ENCODE measurements around the gene KRTAP22-2.

Gene KRTAP22-2

DNA sequence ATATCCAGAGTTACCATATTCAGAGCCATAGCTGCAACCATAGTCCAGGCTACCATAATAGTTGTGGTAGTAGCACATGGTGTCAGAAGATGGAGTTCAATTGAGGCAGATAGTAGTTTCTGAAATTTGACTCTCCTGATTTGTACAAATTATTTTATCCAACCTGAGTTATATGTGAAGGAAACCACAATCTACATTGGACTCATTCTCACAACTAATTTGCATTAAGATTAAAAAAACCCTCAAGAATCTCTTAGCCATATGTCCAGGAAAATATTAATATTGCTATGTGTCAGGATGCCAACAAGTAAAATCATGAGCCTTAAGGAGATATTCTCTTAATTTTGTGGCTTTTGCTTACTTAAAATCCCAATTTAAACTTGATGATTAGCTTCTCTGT lies at the start of gene KRTAP22-2:
KRTAP22-2 (minus strand) TSS at position 101 of the 400 bp plus-strand sequence.
- no peak for DNase-seq

DNA sequence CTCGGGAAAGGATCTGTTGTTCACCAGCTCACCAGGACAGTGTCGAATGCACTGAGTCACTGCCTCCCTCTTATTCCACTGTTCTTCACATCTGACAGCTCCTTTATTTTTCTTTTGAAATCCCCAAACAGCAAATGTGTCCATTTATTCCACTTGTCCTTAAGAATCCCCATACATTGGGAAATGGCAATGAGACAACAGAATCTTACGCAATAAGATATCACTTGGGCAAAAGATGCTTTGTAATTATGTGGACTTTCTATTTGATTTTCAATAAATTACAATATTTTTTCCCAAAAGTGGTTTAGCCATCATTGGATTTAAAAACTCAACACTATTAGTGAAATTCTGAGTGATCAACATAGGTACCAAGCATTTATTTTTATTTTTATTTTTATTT lies 48.5 kb upstream of the KRTAP22-2 start:
- no peak for DNase-seq

DNA sequence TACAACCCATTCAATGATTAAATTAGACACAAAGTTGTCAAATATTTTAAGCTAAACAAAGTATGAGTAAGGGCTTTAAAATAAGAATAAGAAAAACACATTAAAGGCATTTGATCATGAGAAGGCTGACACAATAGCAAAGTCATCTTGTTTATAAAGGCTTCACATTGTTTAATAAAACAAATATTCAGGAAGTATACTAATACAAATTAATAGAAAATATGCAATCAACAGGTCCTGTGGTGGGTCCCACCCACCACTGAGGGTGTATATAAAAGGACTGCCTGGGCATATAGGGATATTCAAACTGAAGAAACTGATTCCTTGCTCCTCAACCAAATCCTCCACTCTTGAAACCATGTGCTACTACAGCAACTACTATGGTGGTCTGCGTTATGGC lies 44.7 kb upstream of the KRTAP22-2 start, which contains the start of gene KRTAP20-2:
KRTAP20-2 (plus strand) TSS at position 301 of the 400 bp plus-strand sequence; CDS start at position 359, 58 bp downstream.
- DNase-seq = no peak

DNA sequence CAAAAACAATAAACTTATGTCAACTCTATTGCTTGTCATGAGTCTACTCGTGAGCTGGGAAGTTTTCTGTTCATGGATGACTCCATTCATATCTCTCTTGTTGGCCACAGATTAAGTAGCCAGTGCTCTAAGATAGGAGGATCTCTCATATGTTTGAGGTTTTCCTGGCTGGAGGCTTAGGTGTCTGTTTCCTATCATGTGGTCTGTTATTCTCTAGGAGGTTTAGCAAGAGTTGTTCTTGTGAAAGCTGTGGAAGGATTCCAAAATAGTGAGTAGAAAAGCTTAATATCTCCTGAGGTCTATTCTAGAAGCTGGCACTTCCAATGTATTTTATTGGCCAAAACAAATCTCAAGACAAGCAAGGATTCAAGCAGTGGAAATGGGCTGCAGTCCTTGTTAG lies 39.0 kb upstream of the KRTAP22-2 start:
- no peak for DNase-seq

DNA sequence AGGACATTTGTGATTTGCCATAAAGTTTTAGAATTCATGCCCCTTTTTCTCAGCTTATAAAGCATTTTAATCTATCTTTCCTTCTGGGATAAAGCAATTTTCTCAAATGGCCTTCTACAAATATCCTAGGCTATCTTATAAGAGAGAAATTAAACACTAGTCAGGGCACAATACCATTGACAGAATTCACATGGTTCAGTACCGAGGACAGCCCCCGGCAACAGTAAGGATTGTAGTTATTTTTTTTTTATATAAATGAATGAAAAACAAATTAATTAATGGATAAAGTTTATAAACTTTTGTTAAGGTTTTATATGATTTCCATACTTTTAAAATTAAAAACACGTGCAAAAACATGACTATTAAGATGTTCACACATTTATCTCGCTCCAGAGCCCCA lies 37.9 kb upstream of the KRTAP22-2 start:
- DNase-seq = no peak

DNA sequence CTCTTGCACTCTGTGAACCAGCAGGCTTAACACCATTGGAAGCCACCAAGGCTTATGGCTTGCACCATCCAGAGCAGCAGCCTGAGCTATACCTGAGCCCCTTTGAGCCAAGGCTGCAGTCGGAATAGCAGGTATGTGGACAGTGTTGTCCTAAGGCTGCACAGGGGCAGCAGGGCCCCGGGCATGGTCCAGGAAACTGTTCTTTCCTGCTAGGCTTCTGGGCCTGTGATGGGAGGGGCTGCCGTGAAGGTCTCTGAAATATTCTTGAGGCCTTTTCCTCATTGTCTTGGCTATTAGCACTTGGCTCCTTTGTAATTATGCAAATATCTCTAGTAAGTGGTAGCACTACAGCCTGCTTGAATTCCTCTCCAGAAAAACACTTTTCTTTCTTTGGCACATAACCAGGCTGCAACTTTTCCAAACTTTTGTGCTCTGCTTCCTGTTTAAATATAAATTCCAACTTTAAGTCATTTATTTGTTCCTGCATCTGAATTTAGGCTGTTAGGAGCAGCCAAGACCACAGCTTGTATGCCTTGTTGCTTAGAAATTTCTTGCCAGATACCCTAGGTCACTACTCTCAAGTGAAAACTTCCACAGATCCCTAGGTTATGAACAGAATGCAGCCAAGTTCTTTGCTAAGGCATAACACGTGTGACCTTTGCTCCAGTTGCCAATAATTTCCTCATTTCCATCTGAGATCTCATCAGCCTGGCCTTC lies 35.4 kb upstream of the KRTAP22-2 start:
- no peak for DNase-seq

DNA sequence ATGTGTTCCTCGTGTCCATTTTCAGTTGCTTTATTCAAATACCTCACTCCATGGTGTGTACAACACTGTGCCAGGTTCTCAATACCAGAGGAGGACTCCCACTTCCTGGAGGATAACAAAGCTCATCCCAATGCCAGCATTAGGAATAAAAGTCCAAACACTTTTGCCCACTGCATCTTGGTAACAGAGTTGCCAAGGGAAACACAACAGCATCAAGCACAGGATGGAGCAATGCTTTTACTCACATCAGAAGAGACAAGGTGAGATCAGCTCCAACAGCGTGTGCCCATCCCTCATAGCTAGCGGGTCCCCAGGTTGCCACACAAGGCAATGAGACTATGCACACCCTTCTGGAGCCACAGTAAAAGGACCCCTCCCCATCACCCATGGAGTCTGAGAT lies 33.2 kb upstream of the KRTAP22-2 start:
- no peak for DNase-seq

DNA sequence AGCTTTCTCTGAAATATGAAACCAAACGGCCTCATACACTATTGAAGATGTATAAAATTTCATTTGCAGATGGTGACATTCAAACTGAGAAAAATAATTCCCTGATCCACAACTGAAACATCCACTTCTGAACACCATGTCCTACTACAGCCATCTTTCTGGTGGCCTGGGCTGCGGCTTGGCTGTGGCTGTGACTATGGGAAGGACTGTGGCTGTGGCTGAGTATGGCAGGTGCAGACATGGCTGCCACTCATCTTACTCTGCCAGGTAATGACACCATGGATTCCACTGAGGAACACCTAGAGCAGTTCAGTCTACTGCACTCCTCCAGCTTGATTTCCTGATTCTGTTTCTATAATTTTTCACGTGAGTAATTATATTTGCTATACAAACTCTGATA lies 30.3 kb upstream of the KRTAP22-2 start, which contains the start of gene KRTAP20-4:
KRTAP20-4 (plus strand) TSS at position 106 of the 400 bp plus-strand sequence.
- no peak for DNase-seq

DNA sequence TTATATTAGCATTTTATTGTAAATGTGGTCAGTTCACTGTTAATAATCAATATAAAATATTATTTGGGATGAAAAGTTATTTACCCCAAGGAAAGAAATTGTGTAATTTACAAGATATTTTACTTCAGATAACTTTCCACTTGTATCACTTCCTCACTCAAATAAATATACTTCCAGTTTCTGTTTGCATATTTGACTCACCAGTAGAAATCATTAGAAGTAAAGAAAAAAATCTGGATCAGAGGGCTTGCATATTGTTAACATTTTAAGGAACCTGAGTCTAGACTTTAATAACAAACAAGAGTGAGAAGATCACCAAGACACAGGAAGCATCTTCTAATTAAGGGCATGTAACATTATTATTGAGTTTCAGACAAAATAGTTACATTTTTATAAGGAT lies 29.9 kb upstream of the KRTAP22-2 start:
- DNase-seq = no peak

DNA sequence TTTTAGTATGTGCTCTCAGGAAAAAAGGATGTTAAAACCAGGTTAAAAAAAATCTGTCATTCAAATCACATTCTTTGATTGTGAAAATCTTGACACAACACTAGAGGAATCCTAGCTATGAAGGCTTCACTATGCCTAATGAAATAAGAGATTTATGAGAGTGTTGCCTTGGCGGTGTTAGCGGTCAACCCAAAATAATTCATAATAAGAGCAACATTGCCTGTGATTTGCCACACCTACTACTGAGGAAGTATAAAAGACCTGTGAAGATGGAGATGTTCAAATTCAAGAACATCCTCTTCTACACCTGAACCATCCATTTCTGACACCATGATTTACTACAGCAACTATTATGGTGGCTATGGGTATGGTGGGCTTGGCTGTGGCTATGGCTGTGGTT lies 25.9 kb upstream of the KRTAP22-2 start, which contains the start of gene KRTAP20-1:
KRTAP20-1 (plus strand) TSS at position 301 of the 400 bp plus-strand sequence; CDS start at position 331, 30 bp downstream.
- DNase-seq = no peak

DNA sequence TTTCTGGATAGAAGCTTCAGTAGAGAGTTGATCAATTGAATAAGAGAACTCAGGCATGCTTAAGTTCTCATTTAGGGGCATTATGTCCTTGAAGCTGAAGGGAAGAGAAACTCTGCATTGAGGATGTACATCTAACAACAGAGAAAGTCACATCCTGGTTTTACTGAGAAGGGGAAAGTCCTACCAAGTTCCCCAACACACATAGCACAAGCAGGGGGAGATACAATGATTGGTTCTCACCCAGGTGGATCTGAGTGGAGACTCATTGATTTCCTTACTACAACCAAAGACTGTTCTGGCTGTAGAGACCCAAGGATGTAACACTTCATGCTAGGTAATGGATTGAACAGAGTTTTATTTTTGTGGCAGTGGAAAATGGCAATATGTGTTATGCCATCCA lies 25.0 kb upstream of the KRTAP22-2 start:
- DNase-seq = no peak

DNA sequence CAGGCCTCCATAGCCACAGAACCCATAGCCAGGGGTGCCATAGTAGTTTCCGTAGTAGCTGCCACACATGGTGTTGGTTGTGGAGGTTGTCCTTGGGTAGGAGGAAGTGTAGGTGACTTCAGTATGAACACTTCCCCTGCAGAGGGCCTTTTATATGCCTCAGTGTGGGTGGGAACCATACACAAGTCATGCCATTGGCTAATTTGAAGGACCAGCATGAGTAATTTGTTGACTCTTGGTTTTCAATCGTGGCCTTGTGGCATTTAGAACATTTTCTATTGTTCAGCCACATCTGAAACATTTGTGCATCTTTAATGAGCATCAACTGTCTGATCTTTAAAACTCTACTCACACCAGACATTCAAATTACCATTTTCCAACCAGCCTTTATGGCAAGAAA lies 23.6 kb upstream of the KRTAP22-2 start, which contains the start of gene KRTAP6-1:
KRTAP6-1 (minus strand) TSS at position 95 of the 400 bp plus-strand sequence; CDS start at position 69, 26 bp downstream.
- DNase-seq = no peak

DNA sequence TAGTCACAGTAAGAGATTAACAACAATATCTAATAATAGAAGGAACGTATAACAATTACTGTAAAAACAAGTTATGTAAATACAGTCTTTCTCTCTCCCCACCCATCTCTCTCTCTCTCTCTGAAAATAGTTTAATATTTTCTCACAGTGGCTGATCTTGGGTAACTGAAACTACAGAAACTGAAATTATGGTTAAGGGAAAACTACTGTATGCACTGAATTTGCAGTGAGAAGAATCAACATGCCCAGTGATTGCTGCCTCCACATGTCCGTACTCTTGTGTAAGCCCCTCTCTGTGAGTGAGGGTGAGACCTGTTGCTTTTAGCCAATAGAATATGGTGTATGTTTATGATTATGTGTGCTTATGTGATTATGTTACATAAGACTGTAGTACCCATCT lies 21.9 kb upstream of the KRTAP22-2 start:
- DNase-seq = no peak

DNA sequence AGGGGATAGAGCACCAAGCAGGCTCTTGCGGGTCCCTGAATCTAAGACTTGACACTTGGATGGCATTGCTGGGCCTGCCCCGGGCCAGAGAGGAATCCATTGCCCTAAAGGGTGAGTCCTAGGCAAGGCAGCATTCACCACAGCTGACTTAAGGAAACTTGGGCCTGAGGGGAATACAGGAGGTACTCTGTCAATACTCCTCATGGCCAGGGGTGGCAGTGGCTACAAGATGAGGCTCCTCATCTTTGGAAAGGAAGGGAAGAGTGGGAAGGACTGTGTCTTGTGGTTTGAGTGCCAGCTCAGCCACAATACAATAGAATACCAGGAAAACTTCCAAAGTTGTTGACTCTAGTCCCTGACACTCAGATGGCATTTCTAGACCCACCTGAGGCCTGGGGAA lies 15.8 kb upstream of the KRTAP22-2 start:
- no peak for DNase-seq

DNA sequence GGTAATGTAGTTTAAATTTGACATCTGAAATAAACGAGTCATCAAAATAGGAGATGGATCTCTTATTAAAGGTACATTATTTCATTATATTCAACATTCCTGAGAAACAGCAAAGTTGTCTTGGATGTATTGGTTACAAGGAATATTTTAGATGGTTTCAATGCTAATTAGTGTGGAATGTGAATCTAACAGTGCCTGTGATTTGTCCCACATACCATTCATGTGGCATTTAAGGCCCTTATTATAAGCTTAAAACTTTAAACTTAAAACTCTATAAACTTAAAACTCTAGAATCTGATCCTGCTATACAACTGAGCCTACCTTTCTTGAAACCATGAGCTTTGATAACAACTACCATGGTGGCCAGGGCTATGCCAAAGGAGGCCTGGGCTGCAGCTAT lies 10.6 kb upstream of the KRTAP22-2 start, which contains the start of gene KRTAP22-1:
KRTAP22-1 (plus strand) TSS at position 301 of the 400 bp plus-strand sequence.
- no peak for DNase-seq

DNA sequence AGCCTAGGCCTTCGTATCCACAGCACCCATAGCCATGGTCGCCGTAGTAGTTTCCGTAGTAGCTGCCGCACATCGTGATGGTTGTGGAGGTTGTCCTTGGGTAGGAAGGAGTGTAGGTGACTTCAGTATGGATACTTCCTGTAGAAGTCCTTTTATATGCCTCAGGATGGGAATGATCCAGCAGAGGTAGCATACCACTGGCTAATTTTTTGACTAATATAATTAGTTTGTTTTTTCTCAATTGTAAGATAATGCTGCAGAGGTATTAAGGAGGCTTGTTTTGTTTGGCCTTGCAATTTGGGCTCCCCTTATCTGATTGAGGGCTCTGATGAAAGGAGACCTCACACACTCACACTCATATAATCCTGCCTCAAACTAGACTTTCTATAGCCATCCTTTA lies 8.6 kb upstream of the KRTAP22-2 start, which contains the start of gene KRTAP6-2:
KRTAP6-2 (minus strand) TSS at position 101 of the 400 bp plus-strand sequence; CDS start at position 73, 28 bp downstream.
- DNase-seq = no peak

DNA sequence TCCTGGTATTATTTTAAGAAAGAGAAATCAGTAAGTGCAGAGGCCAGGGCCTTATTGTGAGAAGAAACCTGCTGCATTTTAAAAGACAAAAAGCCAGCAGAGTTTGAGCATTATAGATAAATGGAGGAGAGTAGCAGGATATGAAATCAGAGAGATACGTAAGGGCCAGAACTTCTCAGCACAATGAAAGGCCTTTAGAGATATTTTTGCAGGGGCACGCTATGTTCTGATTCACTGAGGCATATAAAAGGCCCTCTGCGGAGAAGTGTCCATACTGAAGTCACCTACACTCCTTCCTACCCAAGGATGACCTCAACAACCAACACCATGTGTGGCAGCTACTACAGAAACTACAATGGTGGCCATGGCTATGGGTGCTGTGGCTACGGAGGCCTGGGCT lies 1.9 kb upstream of the KRTAP22-2 start, which contains the start of gene KRTAP6-3:
KRTAP6-3 (plus strand) TSS at position 301 of the 400 bp plus-strand sequence; CDS start at position 307, 6 bp downstream.
- DNase-seq = no peak

DNA sequence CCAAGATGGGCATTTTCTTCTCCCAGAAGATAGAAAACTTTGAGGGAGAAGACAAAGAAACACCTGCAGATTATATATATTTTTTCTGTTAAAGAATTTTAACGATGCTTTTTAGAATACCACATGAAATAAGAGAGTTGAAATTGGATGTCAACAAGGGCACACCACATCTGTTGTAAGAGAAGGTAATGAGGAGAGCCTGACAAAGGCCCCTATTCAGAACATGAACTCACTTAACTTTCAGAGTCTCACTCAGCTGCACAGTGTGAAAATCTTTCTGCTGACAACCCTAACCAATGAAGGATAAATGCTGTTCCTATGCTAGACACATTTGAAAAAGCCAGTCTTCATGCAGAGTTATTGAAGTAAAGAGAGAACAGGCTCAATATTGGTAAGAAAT lies 7.3 kb downstream of the KRTAP22-2 start:
- no peak for DNase-seq

DNA sequence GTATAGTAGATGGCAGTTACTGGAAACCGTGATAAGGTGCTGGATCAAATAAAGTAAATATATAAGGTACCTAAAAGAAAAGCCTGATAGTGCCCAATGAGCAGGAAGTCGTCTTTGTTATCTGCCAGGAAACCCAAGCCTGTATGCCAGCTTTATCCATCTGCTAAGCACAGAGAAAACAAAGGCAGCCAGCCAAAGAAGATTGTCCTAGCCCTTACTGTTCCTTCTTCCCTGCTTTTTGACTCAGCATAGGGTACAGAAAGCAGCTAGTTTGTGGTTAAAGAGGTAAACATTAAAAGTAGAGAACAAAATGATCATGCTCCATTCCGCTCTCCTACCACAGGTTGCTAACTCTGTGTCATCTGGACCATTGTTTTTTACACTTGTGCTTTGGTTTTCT lies 10.1 kb downstream of the KRTAP22-2 start:
- DNase-seq = no peak

DNA sequence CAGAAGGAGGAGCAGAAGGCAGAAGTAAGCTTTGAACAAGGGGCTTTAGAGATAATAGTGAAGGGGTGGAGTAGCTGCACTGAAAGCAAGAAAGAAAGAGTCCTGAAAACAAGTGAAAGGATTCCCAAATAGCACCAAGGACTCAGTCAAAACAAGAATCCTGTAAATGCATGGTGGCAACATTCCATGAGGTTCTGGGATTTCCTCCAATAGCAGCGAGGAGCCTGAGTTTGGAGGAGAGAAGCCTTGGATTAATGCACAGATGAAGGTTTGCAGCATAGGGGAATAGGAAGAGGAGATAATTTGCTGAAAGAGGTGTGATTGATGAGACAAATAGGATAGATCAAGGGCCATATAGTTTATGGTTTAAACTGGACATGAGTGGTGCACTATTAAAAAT lies 10.9 kb downstream of the KRTAP22-2 start:
- no peak for DNase-seq

DNA sequence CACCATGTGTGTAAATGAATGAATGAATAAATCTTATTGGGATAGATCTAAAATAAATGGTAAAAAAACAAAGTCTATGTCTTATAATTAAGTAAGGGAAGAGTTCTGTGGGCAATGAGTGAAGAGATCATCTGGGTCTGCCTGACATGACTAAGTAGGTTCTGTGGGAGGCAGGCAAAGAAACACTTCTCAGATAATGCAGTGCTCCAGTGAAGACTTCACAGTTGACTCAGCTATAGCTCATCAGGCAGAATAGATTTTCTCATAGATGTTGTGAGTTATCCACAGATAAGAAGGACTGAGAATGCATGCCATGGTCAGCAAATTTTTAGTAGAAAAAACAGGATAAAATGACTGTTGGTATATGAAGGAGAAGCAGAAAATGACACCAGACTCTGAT lies 12.4 kb downstream of the KRTAP22-2 start:
- DNase-seq = no peak

DNA sequence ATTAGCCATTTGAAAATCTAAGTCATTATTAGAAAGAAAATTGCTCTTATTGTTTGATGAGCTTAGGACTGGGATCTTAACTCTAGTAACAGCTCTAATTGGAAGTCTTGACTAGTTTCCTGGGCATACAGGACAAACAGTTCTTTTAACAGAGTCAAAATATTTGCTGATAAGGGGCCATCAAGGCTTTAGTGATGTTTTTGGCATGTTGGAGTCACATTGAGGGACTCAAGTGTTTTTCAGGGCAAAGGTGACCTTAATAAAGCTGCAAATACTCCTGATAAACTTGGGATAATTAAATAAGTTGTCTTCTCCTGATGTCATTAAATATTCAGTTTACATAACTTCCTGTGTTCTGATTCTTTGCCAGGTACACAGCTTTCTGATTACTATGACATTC lies 22.6 kb downstream of the KRTAP22-2 start:
- DNase-seq = no peak

DNA sequence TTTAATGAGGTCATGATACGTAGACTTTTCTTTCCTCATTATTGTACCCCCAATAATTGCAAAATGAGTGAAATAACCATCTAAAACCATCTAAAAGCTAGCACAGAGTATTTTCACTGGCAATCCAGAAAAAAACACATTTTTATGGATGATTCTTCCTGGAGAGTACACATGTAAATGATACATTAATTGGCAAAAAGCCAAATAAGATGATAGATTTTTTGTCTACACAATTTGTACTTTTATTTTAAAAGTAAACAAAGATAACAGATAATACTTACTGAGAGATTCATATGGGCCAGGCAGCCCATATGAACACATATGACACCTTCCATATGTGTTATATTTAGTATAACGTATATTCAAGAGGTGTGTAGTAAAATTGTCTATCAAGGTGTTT lies 26.6 kb downstream of the KRTAP22-2 start:
- no peak for DNase-seq

DNA sequence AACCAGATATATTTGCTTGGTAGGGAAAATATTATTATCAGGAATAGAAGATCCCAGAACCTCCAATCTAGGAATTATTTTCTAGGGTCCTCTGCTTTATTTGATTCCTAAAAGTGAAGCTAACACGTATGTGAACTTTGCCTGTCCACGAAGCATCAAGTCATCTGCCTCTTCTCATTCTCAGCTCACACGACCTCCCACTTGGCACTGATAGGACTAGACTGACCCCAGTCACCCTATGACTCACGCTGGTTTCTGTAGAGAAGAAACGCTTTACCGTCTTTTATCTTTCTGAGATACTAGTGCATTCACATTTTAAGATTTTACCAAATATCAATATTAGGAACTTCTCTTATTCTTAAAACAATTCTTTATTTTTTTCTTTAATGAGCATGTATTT lies 27.1 kb downstream of the KRTAP22-2 start:
- DNase-seq = no peak

Measured in activated CD4-positive, alpha-beta T cell treated with anti-CD3 and anti-CD28 coated beads for 48 hours (primary cell).